ENCODE results near the gene RFTN2. TPM values are rescaled to one million over a fixed set of nuclear protein-coding genes. Genes with fewer than 3 reads are reported as not detected.

Gene RFTN2
- polyA plus RNA-seq, 1 of the 3 experiments (the other 2 are of a cell fraction), result 0.05 TPM

DNA sequence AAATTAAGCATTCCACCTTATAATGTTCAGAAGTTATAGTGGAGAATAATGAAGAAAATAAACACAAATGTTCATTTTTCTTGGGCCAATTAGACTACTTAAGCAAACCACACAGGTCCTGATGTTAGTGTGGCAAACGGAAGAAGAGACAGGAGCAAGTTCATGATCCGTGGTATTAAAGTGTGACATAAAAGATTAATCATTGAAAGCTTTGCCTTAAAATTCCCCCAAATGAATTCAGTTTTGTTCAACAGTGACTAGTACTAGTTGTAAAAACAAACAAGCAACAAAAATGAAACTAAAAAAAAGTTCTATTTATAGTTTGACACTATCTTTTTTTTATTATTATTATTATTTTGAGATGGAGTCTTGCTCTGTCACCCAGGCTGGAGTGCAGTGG, 73.7 kb downstream of the RFTN2 start:
- Histone ChIP-seq H3K79me2 (ENCODE audit: insufficient read depth) (no peaks in the 10 kb centered on the region), H3K9me2 (no peaks in the 10 kb centered on the region), H4K20me1 (ENCODE audit: insufficient read depth) (no peaks in the 10 kb centered on the region), H3K9me3 (no peaks in the 10 kb centered on the region), H3K27ac (ENCODE audit: low read depth in 2 of 2, low read length in 1 of 2) (no peak overlapping the region), H3K4me2 (no peak overlapping the region), H2AFZ (ENCODE audit: low read depth) (no peak overlapping the region), H3K4me3 (ENCODE audit: low read depth in 2 of 2, low read length in 1 of 2) (no peak overlapping the region), H3F3A (replicated peaks; ENCODE audit: insufficient read depth) (no peaks in the 10 kb centered on the region), H3K4me1 (ENCODE audit: control insufficient read depth in 1 of 2, insufficient read depth in 2 of 2, low read depth in 1 of 2, low read length in 1 of 2) (no peaks in the 10 kb centered on the region), H3K27me3 (ENCODE audit: insufficient read depth) (no peaks in the 10 kb centered on the region), H3K9ac (no peak overlapping the region), H3K36me3 (replicated peaks in 1 of 2; ENCODE audit: control insufficient read depth in 1 of 2, insufficient read depth in 2 of 2, low read length in 1 of 2) (no peaks in the 10 kb centered on the region)
- CTCF ChIA-PET, result interaction anchor here (0.8 kb wide), 1 partner anchor 13 kb away, joined by 3 read pairs; no protein-coding TSS in a partner anchor
- TF ChIP-seq, protein P1, sequence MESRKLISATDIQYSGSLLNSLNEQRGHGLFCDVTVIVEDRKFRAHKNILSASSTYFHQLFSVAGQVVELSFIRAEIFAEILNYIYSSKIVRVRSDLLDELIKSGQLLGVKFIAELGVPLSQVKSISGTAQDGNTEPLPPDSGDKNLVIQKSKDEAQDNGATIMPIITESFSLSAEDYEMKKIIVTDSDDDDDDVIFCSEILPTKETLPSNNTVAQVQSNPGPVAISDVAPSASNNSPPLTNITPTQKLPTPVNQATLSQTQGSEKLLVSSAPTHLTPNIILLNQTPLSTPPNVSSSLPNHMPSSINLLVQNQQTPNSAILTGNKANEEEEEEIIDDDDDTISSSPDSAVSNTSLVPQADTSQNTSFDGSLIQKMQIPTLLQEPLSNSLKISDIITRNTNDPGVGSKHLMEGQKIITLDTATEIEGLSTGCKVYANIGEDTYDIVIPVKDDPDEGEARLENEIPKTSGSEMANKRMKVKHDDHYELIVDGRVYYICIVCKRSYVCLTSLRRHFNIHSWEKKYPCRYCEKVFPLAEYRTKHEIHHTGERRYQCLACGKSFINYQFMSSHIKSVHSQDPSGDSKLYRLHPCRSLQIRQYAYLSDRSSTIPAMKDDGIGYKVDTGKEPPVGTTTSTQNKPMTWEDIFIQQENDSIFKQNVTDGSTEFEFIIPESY (IDR thresholded peaks at IDR 0.05; ENCODE audit: borderline replicate concordance, low read depth), result no peak
- POLR2A ChIA-PET, result no interaction called here
- 61% methylated on average over 2 of the region's 2 CpGs for WGBS (ENCODE audit: low lambda C conversion rate)
- no peak for DNase-seq

DNA sequence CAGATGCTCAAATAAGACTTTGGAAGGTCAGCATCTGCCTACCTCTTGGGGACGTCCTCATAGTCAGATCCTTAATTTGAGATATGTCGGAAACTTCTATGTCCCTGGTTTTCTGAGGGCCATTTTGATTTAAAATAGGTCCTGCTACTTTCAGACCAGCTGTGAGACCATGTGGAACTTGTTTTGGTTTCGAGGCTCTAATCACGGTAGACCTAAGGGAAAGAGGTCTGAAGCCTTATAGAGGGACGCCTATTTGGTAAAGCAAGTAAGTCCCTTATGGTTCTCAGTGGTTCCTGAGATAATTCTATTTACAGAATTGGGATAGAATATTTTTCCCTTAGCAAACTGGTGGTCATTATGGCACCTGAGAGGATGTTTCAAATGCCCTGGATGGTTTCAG, 75.1 kb downstream of the RFTN2 start:
- Histone ChIP-seq H4K20me1 (ENCODE audit: insufficient read depth) (no peaks in the 10 kb centered on the region), H3K9me2 (no peaks in the 10 kb centered on the region), H3K4me2 (no peak overlapping the region), H3K27me3 (ENCODE audit: insufficient read depth) (no peaks in the 10 kb centered on the region), H3K4me1 (ENCODE audit: control insufficient read depth in 1 of 2, insufficient read depth in 2 of 2, low read depth in 1 of 2, low read length in 1 of 2) (no peaks in the 10 kb centered on the region), H3K36me3 (replicated peaks in 1 of 2; ENCODE audit: control insufficient read depth in 1 of 2, insufficient read depth in 2 of 2, low read length in 1 of 2) (no peaks in the 10 kb centered on the region), H3K9me3 (no peaks in the 10 kb centered on the region), H3K27ac (ENCODE audit: low read depth in 2 of 2, low read length in 1 of 2) (no peak overlapping the region), H3K9ac (no peak overlapping the region), H3F3A (replicated peaks; ENCODE audit: insufficient read depth) (no peaks in the 10 kb centered on the region), H2AFZ (ENCODE audit: low read depth) (no peak overlapping the region), H3K4me3 (ENCODE audit: low read depth in 2 of 2, low read length in 1 of 2) (no peak overlapping the region), H3K79me2 (ENCODE audit: insufficient read depth) (no peaks in the 10 kb centered on the region)
- WGBS (ENCODE audit: low lambda C conversion rate), result 82% methylated on average over 5 of the region's 5 CpGs
- POLR2A ChIA-PET, result no interaction called here
- DNase-seq, result no peak
- CTCF ChIA-PET, result interaction anchor here (0.7 to 1.0 kb wide), 2 partner anchors 44 to 101 kb away, joined by 3 to 4 read pairs; partner anchors contain the start of genes HSPD1 and HSPE1
- TF ChIP-seq GABPA (IDR thresholded peaks at IDR 0.05; ENCODE audit: low read depth), result no peak
- no peak for TF ChIP-seq MEF2A (IDR thresholded peaks at IDR 0.05; ENCODE audit: borderline replicate concordance, low read depth)
- TF ChIP-seq ELF1 (IDR thresholded peaks at IDR 0.05), result no peak
- no peak for TF ChIP-seq CHD2 (IDR thresholded peaks at IDR 0.05; ENCODE audit: low read length, partially characterized antibody)
- no peak for TF ChIP-seq FOXM1 (IDR thresholded peaks at IDR 0.05; ENCODE audit: low read depth)
- no peak for TF ChIP-seq EP300 (IDR thresholded peaks at IDR 0.05; ENCODE audit: borderline replicate concordance in 1 of 2, low read depth in 1 of 2, low read length in 1 of 2)
- TF ChIP-seq GATA2 (CRISPR knock-in tag; IDR thresholded peaks at IDR 0.05), result no peak
- TF ChIP-seq NFIC (IDR thresholded peaks at IDR 0.05; ENCODE audit: borderline replicate concordance), result no peak
- TF ChIP-seq, protein P2, sequence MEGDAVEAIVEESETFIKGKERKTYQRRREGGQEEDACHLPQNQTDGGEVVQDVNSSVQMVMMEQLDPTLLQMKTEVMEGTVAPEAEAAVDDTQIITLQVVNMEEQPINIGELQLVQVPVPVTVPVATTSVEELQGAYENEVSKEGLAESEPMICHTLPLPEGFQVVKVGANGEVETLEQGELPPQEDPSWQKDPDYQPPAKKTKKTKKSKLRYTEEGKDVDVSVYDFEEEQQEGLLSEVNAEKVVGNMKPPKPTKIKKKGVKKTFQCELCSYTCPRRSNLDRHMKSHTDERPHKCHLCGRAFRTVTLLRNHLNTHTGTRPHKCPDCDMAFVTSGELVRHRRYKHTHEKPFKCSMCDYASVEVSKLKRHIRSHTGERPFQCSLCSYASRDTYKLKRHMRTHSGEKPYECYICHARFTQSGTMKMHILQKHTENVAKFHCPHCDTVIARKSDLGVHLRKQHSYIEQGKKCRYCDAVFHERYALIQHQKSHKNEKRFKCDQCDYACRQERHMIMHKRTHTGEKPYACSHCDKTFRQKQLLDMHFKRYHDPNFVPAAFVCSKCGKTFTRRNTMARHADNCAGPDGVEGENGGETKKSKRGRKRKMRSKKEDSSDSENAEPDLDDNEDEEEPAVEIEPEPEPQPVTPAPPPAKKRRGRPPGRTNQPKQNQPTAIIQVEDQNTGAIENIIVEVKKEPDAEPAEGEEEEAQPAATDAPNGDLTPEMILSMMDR (IDR thresholded peaks at IDR 0.05), result no peak
- TF ChIP-seq FOXJ3 (CRISPR knock-in tag; IDR thresholded peaks at IDR 0.05), result no peak
- no peak for TF ChIP-seq TCF12 (IDR thresholded peaks at IDR 0.05)
- TF ChIP-seq EZH2phosphoT487 (IDR thresholded peaks at IDR 0.05; ENCODE audit: borderline replicate concordance, low read depth), result no peak
- no peak for TF ChIP-seq TAF1 (IDR thresholded peaks at IDR 0.05; ENCODE audit: borderline replicate concordance, low read depth, low read length)
- no peak for TF ChIP-seq RFX5 (IDR thresholded peaks at IDR 0.05; ENCODE audit: low read length)
- TF ChIP-seq, protein P3, sequence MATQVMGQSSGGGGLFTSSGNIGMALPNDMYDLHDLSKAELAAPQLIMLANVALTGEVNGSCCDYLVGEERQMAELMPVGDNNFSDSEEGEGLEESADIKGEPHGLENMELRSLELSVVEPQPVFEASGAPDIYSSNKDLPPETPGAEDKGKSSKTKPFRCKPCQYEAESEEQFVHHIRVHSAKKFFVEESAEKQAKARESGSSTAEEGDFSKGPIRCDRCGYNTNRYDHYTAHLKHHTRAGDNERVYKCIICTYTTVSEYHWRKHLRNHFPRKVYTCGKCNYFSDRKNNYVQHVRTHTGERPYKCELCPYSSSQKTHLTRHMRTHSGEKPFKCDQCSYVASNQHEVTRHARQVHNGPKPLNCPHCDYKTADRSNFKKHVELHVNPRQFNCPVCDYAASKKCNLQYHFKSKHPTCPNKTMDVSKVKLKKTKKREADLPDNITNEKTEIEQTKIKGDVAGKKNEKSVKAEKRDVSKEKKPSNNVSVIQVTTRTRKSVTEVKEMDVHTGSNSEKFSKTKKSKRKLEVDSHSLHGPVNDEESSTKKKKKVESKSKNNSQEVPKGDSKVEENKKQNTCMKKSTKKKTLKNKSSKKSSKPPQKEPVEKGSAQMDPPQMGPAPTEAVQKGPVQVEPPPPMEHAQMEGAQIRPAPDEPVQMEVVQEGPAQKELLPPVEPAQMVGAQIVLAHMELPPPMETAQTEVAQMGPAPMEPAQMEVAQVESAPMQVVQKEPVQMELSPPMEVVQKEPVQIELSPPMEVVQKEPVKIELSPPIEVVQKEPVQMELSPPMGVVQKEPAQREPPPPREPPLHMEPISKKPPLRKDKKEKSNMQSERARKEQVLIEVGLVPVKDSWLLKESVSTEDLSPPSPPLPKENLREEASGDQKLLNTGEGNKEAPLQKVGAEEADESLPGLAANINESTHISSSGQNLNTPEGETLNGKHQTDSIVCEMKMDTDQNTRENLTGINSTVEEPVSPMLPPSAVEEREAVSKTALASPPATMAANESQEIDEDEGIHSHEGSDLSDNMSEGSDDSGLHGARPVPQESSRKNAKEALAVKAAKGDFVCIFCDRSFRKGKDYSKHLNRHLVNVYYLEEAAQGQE (IDR thresholded peaks at IDR 0.05; ENCODE audit: low read depth, low read length), result no peak
- TF ChIP-seq JUND (IDR thresholded peaks at IDR 0.05), result no peak
- TF ChIP-seq RXRA (IDR thresholded peaks at IDR 0.05; ENCODE audit: borderline replicate concordance, low read depth), result no peak
- no peak for TF ChIP-seq SIN3A (IDR thresholded peaks at IDR 0.05; ENCODE audit: borderline replicate concordance, low read depth, low read length)
- TF ChIP-seq YY1 (IDR thresholded peaks at IDR 0.05; ENCODE audit: low read depth), result no peak
- no peak for TF ChIP-seq MXI1 (IDR thresholded peaks at IDR 0.05; ENCODE audit: low read depth, low read length)

Data from SK-N-SH (cell line).